Stomach (tissue), 4 donors: ENCODE results near the gene HNRNPR.

ENCODE experiments used
- CTCF ChIP-seq, 7 experiments: fragments of 450-650 bp in 4 of 7; fragments of 200-600 bp in 3 of 7; sonication (generic) in 3 of 7; IDR thresholded peaks; one replicate each; pipeline ENCODE4 v1.5.1; 2016 to 2019; ENCODE audit warnings: antibody characterized with exemption in 7 of 7, control low read depth in 2 of 7, mild to moderate bottlenecking in 1 of 7
- EP300 ChIP-seq: sonication (generic); formaldehyde crosslinking; IDR thresholded peaks from one replicate; pipeline ENCODE4 v1.6.1; 2017; ENCODE audit warnings: antibody characterized with exemption
- POLR2A ChIP-seq, 4 donors: fragments of 450-650 bp; IDR thresholded peaks; one replicate each; pipeline ENCODE4 v1.6.1; 2016; ENCODE audit warnings: antibody characterized with exemption in 4 of 4, control low read depth in 2 of 4, mild to moderate bottlenecking in 1 of 4, moderate library complexity in 1 of 4
- POLR2AphosphoS5 ChIP-seq, 3 donors: sonication (generic); formaldehyde crosslinking; IDR thresholded peaks; one replicate each; pipeline ENCODE4 v1.6.1; 2016; ENCODE audit warnings: antibody characterized with exemption in 3 of 3

GRCh38 chr1:23368562-23369334 lies 24.7 kb upstream of the HNRNPR start:
- TF ChIP-seq CTCF (IDR thresholded peaks at IDR 0.05) (peak in 1 of 7 experiments; percentile 15), POLR2A (IDR thresholded peaks at IDR 0.05) (peak in 2 of 4 donors; percentile 60 to 68), POLR2AphosphoS5 (IDR thresholded peaks at IDR 0.05) (peak; percentile 84 to 88 (median 85)), EP300 (no peak)
